ENCODE measurements around the gene TBC1D24.

GRCh38 chr16:2429771-2430663 is 44.9 kb upstream of the TBC1D24 start:
- TF ChIP-seq POLR2AphosphoS5 (IDR thresholded peaks at IDR 0.05; ENCODE audit: low read depth) (no peak), EZH2 (IDR thresholded peaks at IDR 0.05; ENCODE audit: low read depth, unreplicated experiment) (no peak), EZH2phosphoT487 (IDR thresholded peaks at IDR 0.05; ENCODE audit: unreplicated experiment) (no peak), CREB1 (CRISPR knock-in tag; IDR thresholded peaks at IDR 0.05; ENCODE audit: low read depth) (no peak), NANOG (IDR thresholded peaks at IDR 0.05; ENCODE audit: borderline replicate concordance) (no peak), JUNB (IDR thresholded peaks at IDR 0.05; ENCODE audit: unreplicated experiment) (no peak), ZNF331 (CRISPR knock-in tag; IDR thresholded peaks at IDR 0.05; ENCODE audit: low read depth) (no peak), STAT1 (IDR thresholded peaks at IDR 0.05; ENCODE audit: unreplicated experiment) (no peak), ZNF114 (CRISPR knock-in tag; IDR thresholded peaks at IDR 0.05) (no peak)
- TF ChIP-seq, protein P1, sequence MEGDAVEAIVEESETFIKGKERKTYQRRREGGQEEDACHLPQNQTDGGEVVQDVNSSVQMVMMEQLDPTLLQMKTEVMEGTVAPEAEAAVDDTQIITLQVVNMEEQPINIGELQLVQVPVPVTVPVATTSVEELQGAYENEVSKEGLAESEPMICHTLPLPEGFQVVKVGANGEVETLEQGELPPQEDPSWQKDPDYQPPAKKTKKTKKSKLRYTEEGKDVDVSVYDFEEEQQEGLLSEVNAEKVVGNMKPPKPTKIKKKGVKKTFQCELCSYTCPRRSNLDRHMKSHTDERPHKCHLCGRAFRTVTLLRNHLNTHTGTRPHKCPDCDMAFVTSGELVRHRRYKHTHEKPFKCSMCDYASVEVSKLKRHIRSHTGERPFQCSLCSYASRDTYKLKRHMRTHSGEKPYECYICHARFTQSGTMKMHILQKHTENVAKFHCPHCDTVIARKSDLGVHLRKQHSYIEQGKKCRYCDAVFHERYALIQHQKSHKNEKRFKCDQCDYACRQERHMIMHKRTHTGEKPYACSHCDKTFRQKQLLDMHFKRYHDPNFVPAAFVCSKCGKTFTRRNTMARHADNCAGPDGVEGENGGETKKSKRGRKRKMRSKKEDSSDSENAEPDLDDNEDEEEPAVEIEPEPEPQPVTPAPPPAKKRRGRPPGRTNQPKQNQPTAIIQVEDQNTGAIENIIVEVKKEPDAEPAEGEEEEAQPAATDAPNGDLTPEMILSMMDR (conservative IDR thresholded peaks at IDR 0.05; ENCODE audit: low read depth in 2 of 2), result no peak; a peak in 1 of 4 replicates
- TF ChIP-seq, protein P2, sequence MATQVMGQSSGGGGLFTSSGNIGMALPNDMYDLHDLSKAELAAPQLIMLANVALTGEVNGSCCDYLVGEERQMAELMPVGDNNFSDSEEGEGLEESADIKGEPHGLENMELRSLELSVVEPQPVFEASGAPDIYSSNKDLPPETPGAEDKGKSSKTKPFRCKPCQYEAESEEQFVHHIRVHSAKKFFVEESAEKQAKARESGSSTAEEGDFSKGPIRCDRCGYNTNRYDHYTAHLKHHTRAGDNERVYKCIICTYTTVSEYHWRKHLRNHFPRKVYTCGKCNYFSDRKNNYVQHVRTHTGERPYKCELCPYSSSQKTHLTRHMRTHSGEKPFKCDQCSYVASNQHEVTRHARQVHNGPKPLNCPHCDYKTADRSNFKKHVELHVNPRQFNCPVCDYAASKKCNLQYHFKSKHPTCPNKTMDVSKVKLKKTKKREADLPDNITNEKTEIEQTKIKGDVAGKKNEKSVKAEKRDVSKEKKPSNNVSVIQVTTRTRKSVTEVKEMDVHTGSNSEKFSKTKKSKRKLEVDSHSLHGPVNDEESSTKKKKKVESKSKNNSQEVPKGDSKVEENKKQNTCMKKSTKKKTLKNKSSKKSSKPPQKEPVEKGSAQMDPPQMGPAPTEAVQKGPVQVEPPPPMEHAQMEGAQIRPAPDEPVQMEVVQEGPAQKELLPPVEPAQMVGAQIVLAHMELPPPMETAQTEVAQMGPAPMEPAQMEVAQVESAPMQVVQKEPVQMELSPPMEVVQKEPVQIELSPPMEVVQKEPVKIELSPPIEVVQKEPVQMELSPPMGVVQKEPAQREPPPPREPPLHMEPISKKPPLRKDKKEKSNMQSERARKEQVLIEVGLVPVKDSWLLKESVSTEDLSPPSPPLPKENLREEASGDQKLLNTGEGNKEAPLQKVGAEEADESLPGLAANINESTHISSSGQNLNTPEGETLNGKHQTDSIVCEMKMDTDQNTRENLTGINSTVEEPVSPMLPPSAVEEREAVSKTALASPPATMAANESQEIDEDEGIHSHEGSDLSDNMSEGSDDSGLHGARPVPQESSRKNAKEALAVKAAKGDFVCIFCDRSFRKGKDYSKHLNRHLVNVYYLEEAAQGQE (IDR thresholded peaks at IDR 0.05; ENCODE audit: unreplicated experiment), result no peak
